ENCODE data around the gene PLPP2. TPM values are rescaled to one million over a fixed set of nuclear protein-coding genes. Genes with fewer than 3 reads are reported as not detected.
A peak's percentile ranks its signal among the peaks of the same experiment; 100 is the strongest.
"Not testable (repeated sequence)": the region's sequence is repeated elsewhere in the genome, so short reads cannot be mapped to it uniquely, and the experiment has no call there.

Gene PLPP2
- total RNA-seq, 4 donors from 2014 or later: 6.7 to 31.7 (median 22.3) TPM

DNA sequence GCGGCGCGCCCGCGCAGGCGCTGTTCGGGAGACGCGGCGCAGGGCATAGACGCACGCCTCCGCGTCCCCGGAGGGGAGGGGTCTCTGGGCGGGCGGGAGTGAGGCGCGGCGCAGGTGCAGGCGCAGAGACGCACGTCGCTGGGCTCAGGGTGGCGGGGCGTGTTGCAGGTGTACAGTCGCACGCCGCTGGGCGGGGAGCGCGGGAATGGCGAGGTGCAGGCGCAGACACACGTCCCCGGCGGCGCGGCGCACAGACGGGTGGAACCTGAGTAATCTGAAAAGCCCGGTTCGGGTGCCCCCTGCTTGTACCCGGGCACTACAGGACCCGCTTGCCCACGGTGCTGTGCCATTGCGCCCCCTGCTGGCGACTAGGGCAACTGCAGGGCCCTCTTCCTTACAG, 44.7 kb downstream of the PLPP2 start:
- H3K4me1 ChIP-seq: no peaks in the 10 kb centered on the region
- no peak for DNase-seq
- H3K4me3 ChIP-seq (replicated peaks in 1 of 3): no peak overlapping the region
- WGBS, 2 donors: 69 to 77% methylated on average over 25 to 35 of the region's 48 CpGs
- H3K27me3 ChIP-seq: no peaks in the 10 kb centered on the region
- H3K27ac ChIP-seq: no peak overlapping the region
- no peaks in the 10 kb centered on the region for H3K9me3 ChIP-seq
- intact Hi-C loops (cut with DNase I): no loop called here
- H3K36me3 ChIP-seq: no peaks in the 10 kb centered on the region
- TF ChIP-seq POLR2A (IDR thresholded peaks at IDR 0.05) (no peak), CTCF (IDR thresholded peaks at IDR 0.05) (no peak)

GRCh38 chr19:245900-246299, 45.3 kb downstream of the PLPP2 start:
- H3K4me1 ChIP-seq; H3K4me3 ChIP-seq (replicated peaks in 1 of 3); intact Hi-C loops (cut with DNase I); H3K27me3 ChIP-seq; H3K9me3 ChIP-seq; H3K36me3 ChIP-seq; H3K27ac ChIP-seq: not testable (repeated sequence)
- DNase-seq: peak in 1 of 2 donors; percentile 4
- 66 to 73% methylated on average over 12 to 13 of the region's 13 CpGs for whole genome bisulfite sequencing, 2 donors

DNA sequence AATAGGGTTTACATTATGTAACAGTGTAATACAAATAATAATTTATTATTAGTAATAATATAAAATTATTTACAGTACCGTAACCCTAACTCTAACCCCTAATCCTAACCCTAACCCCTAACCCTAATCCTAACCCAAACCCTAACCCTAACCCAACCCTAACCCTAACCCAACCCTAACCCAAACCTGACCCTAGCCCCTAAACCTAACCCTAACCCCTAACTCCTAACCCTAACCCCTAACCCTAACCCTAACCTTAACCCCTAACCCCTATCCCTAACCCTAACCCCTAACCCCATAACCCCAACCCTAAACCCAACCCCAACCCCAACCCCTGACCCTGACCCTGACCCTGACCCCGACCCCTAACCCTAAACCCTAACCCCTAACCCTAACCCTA, 45.7 kb downstream of the PLPP2 start:
- Histone ChIP-seq H3K4me1 (no peaks in the 10 kb centered on the region), H3K27ac (no peak overlapping the region), H3K4me3 (replicated peaks in 1 of 3) (no peak overlapping the region), H3K36me3 (no peaks in the 10 kb centered on the region), H3K27me3 (no peaks in the 10 kb centered on the region), H3K9me3 (no peaks in the 10 kb centered on the region)
- TF ChIP-seq POLR2A (IDR thresholded peaks at IDR 0.05) (no peak), CTCF (IDR thresholded peaks at IDR 0.05) (no peak)
- intact Hi-C loops (cut with DNase I): no loop called here
- WGBS, 2 donors: 98 to 99% methylated on average over 2 of the region's 2 CpGs
- DNase-seq: no peak

Other genes starting within 250 kb of the PLPP2 start
- not detected for gene OR4F17, start 184.3 kb downstream of the PLPP2 start, total RNA-seq
- gene MIER2, start 53.4 kb upstream of the PLPP2 start, total RNA-seq: 10 to 100 TPM in 2 of 4 donors, 1 to 10 TPM in 2; 9.0 to 20.1 (median 11.2) TPM
- gene C2CD4C, start 117.7 kb upstream of the PLPP2 start, total RNA-seq: 10 to 100 TPM in 1 of 4 donors, 1 to 10 TPM in 2, under 1 TPM in 1; 0.54 to 14.7 (median 4.9) TPM
- gene SHC2, start 169.6 kb upstream of the PLPP2 start, total RNA-seq: 10 to 100 TPM; 31.5 to 72.8 (median 48.8) TPM
- 1 to 10 TPM in 1 of 4 donors, under 1 TPM in 1, not detected in 2; 0.56 to 3.1 TPM for gene MADCAM1, start 205.1 kb upstream of the PLPP2 start, total RNA-seq
- gene TPGS1, start 216.1 kb upstream of the PLPP2 start, total RNA-seq: 100 to 1,000 TPM in 2 of 4 donors, 10 to 100 TPM in 2; 50.8 to 147 (median 99.6) TPM
- 10 to 100 TPM; 44.8 to 64.7 (median 48.2) TPM for gene CDC34, start 240.4 kb upstream of the PLPP2 start, total RNA-seq